ENCODE results near the gene ATL1. TPM values are rescaled to one million over a fixed set of nuclear protein-coding genes. Genes with fewer than 3 reads are reported as not detected.
A peak's percentile ranks its signal among the peaks of the same experiment; 100 is the strongest.

Gene ATL1
- total and polyA plus RNA-seq, 4 donors = 2.0 to 8.7 (median 4.7) TPM

GRCh38 chr14:50647753-50648152 is 87.8 kb downstream of the ATL1 start:
- TF ChIP-seq CTCF (IDR thresholded peaks at IDR 0.05; ENCODE audit: control extremely low read depth, extremely low read depth) = no peak

GRCh38 chr14:50649691-50650090 is 89.7 kb downstream of the ATL1 start:
- Histone ChIP-seq H3K4me3 (no peak overlapping the region), H3K9me3 (ENCODE audit: control insufficient read depth in 4 of 4, insufficient read depth in 3 of 4, low read length in 3 of 4) (no peaks in the 10 kb centered on the region), H3K4me1 (ENCODE audit: control insufficient read depth in 5 of 5, insufficient read depth in 5 of 5, low read length in 5 of 5) (peaks cover 0 to 15% (median 2%) of the 10 kb centered on the region in 5 donors), H3K36me3 (ENCODE audit: control insufficient read depth in 4 of 4, insufficient read depth in 4 of 4, low read length in 4 of 4) (peaks cover 0 to 10% (median 1%) of the 10 kb centered on the region in 4 donors), H3K27me3 (ENCODE audit: control insufficient read depth in 3 of 3, insufficient read depth in 3 of 3, low read length in 2 of 3) (no peaks in the 10 kb centered on the region), H3K27ac (ENCODE audit: low read depth in 1 of 2, low read length in 1 of 2) (no peak overlapping the region), H3K9ac (ENCODE audit: insufficient read depth in 1 of 2, low read length in 2 of 2) (no peak overlapping the region)
- ATAC-seq (ENCODE audit: insufficient read depth, low FRiP score) (no peak), DNase-seq (no peak)
- no peak for TF ChIP-seq CTCF (IDR thresholded peaks at IDR 0.05; ENCODE audit: control extremely low read depth, extremely low read depth)

More at GRCh38 chr14:50647753-50648152, 87.8 kb downstream of the ATL1 start:
- no peak overlapping the region for H3K9ac ChIP-seq (ENCODE audit: insufficient read depth in 1 of 2, low read length in 2 of 2)
- H3K27me3 ChIP-seq (ENCODE audit: control insufficient read depth in 3 of 3, insufficient read depth in 3 of 3, low read length in 2 of 3) = no peaks in the 10 kb centered on the region
- H3K9me3 ChIP-seq (ENCODE audit: control insufficient read depth in 4 of 4, insufficient read depth in 3 of 4, low read length in 3 of 4) = no peaks in the 10 kb centered on the region
- H3K4me1 ChIP-seq (ENCODE audit: control insufficient read depth in 5 of 5, insufficient read depth in 5 of 5, low read length in 5 of 5) = peaks cover 0 to 10% (median 2%) of the 10 kb centered on the region in 5 donors
- ATAC-seq (ENCODE audit: insufficient read depth, low FRiP score) (no peak), DNase-seq (peak in 2 of 3 donors; percentile 19 to 27)
- peaks cover 0 to 8% (median 2%) of the 10 kb centered on the region in 4 donors for H3K36me3 ChIP-seq (ENCODE audit: control insufficient read depth in 4 of 4, insufficient read depth in 4 of 4, low read length in 4 of 4)
- no peak overlapping the region for H3K4me3 ChIP-seq
- H3K27ac ChIP-seq (ENCODE audit: low read depth in 1 of 2, low read length in 1 of 2) = no peak overlapping the region

GRCh38 chr14:50656776-50657175 is 96.8 kb downstream of the ATL1 start:
- no peak for TF ChIP-seq CTCF (IDR thresholded peaks at IDR 0.05; ENCODE audit: control extremely low read depth, extremely low read depth)
- Histone ChIP-seq H3K9ac (ENCODE audit: insufficient read depth in 1 of 2, low read length in 2 of 2) (no peak overlapping the region), H3K27me3 (ENCODE audit: control insufficient read depth in 3 of 3, insufficient read depth in 3 of 3, low read length in 2 of 3) (no peaks in the 10 kb centered on the region), H3K9me3 (ENCODE audit: control insufficient read depth in 4 of 4, insufficient read depth in 3 of 4, low read length in 3 of 4) (no peaks in the 10 kb centered on the region), H3K4me1 (ENCODE audit: control insufficient read depth in 5 of 5, insufficient read depth in 5 of 5, low read length in 5 of 5) (peaks cover 0 to 20% (median 11%) of the 10 kb centered on the region in 5 donors), H3K36me3 (ENCODE audit: control insufficient read depth in 4 of 4, insufficient read depth in 4 of 4, low read length in 4 of 4) (peaks cover 0 to 14% (median 8%) of the 10 kb centered on the region in 4 donors), H3K27ac (ENCODE audit: low read depth in 1 of 2, low read length in 1 of 2) (no peak overlapping the region), H3K4me3 (no peak overlapping the region)
- 93 to 100% methylated on average over 6 of the region's 6 CpGs for WGBS, 2 donors
- no peak for ATAC-seq (ENCODE audit: insufficient read depth, low FRiP score)
- DNase-seq = no peak

- TF ChIP-seq CTCF (IDR thresholded peaks at IDR 0.05; ENCODE audit: control extremely low read depth, extremely low read depth) = no peak
- H3K36me3 ChIP-seq (ENCODE audit: control insufficient read depth in 4 of 4, insufficient read depth in 4 of 4, low read length in 4 of 4) = peaks cover 0 to 14% (median 5%) of the 10 kb centered on the region in 4 donors
- no peaks in the 10 kb centered on the region for H3K27me3 ChIP-seq (ENCODE audit: control insufficient read depth in 3 of 3, insufficient read depth in 3 of 3, low read length in 2 of 3)
- peak overlapping the region in 1 of 2 donors; percentile 39 for H3K9ac ChIP-seq (ENCODE audit: insufficient read depth in 1 of 2, low read length in 2 of 2)
- no peak for ATAC-seq (ENCODE audit: insufficient read depth, low FRiP score)
- H3K4me1 ChIP-seq (ENCODE audit: control insufficient read depth in 5 of 5, insufficient read depth in 5 of 5, low read length in 5 of 5) = peaks cover 0 to 20% (median 11%) of the 10 kb centered on the region in 5 donors
- WGBS, 2 donors = 41 to 74% methylated on average over 2 of the region's 2 CpGs
- no peak overlapping the region for H3K4me3 ChIP-seq
- DNase-seq = peak in 2 of 3 donors; percentile 30 to 57
- H3K9me3 ChIP-seq (ENCODE audit: control insufficient read depth in 4 of 4, insufficient read depth in 3 of 4, low read length in 3 of 4) = no peaks in the 10 kb centered on the region
- peak overlapping the region in 1 of 2 donors; percentile 33 for H3K27ac ChIP-seq (ENCODE audit: low read depth in 1 of 2, low read length in 1 of 2)
Observed at GRCh38 chr14:50657753-50658152, 97.8 kb downstream of the ATL1 start.
